ENCODE results near the gene LCN1. TPM values are rescaled to one million over a fixed set of nuclear protein-coding genes. Genes with fewer than 3 reads are reported as not detected.

LCN1 gene
- total and polyA plus RNA-seq, 2 of the 8 experiments (the other 6 are each of a cell fraction or from before 2014, with no cell fraction given), result not detected

DNA sequence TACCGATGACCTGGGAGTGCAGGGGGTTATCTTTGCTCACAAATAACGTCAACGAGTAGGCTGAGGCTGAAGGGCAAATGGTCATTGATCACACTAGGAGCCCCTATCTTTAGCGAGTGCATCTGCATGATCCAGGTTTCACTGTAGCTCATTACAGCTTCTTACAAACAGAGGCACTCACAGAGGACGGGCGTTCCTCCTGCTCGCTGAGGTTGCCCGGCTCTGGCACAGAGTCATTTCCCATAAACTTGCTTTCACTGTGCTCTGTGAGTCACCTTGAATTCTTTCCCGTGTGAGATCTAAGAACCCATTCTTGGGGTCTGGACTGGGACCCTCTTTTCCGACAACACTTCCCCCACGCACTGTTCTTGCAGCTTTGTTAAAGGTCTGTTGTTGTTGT is 38.4 kb downstream of the LCN1 start:
- H3K9ac ChIP-seq (replicated peaks in 1 of 4; ENCODE audit: extremely low read depth in 1 of 4, low read depth in 3 of 4, low read length in 3 of 4), result no peak overlapping the region
- H3K27ac ChIP-seq (ENCODE audit: low read depth, low read length), result no peak overlapping the region
- H4K20me1 ChIP-seq (replicated peaks in 1 of 2; ENCODE audit: control insufficient read depth in 1 of 2, insufficient read depth in 2 of 2, low read length in 2 of 2), result no peaks in the 10 kb centered on the region
- H2BK20ac ChIP-seq (ENCODE audit: low read length), result no peak overlapping the region
- WGBS, 2 experiments (ENCODE audit: extremely low coverage in 1 of 2, insufficient coverage in 1 of 2, insufficient read length in 1 of 2, insufficient replicate concordance in 2 of 2, low coverage in 1 of 2, low lambda C conversion rate in 2 of 2, missing lambda C conversion rate in 1 of 2), result 87% methylated on average over 11 of the region's 11 CpGs; no CpG with 5 or more reads in 1 of the 2 experiments
- ChIA-PET POLR2A (ENCODE audit: partially characterized antibody) (no interaction called here), CTCF (ENCODE audit: partially characterized antibody) (interaction anchor here (1.5 kb wide), 1 partner anchor 55 kb away, joined by 3 read pairs; no protein-coding TSS in a partner anchor)
- H4K91ac ChIP-seq (replicated peaks; ENCODE audit: insufficient read length, low read length), result no peak overlapping the region
- H4K8ac ChIP-seq (ENCODE audit: extremely low read depth, insufficient read depth, low read length), result no peak overlapping the region
- DNase-seq (ENCODE audit: low read depth in 1 of 2, low spot score in 2 of 2), result no peak
- H3K18ac ChIP-seq (ENCODE audit: extremely low read depth, low read length), result no peak overlapping the region
- no peak overlapping the region for H3K14ac ChIP-seq (ENCODE audit: insufficient read length)
- H2AFZ ChIP-seq (ENCODE audit: low read length), result no peak overlapping the region
- H3K79me1 ChIP-seq (ENCODE audit: low read depth, low read length), result no peaks in the 10 kb centered on the region
- H3K56ac ChIP-seq (replicated peaks; ENCODE audit: insufficient read length, low read depth, low read length), result no peak overlapping the region
- no peak overlapping the region for H2BK15ac ChIP-seq (ENCODE audit: low read length)
- TF ChIP-seq POLR2A (IDR thresholded peaks at IDR 0.05; ENCODE audit: control extremely low read depth in 1 of 2, low read depth in 2 of 2, low read length in 2 of 2) (no peak), SIRT6 (IDR thresholded peaks at IDR 0.05; ENCODE audit: low read length) (no peak)
- no peak overlapping the region for H2BK5ac ChIP-seq (ENCODE audit: low read depth, low read length)
- H3K23ac ChIP-seq (ENCODE audit: insufficient read length), result no peak overlapping the region
- H3K36me3 ChIP-seq (ENCODE audit: control insufficient read depth in 2 of 4, insufficient read depth in 4 of 4, low read length in 3 of 4), result no peaks in the 10 kb centered on the region
- H3K4ac ChIP-seq (replicated peaks; ENCODE audit: insufficient read length, low read depth, low read length), result no peak overlapping the region
- no peaks in the 10 kb centered on the region; the same call in 1 of the 2 replicates for H3K23me2 ChIP-seq (ENCODE audit: low read depth, low read length)
- H3K27me3 ChIP-seq (replicated peaks in 1 of 4; ENCODE audit: control insufficient read depth in 3 of 4, extremely low read depth in 1 of 4, insufficient read depth in 3 of 4, low read length in 3 of 4), result no peaks in the 10 kb centered on the region; a peak in 1 of 7 replicates
- 0 out of 2 replicates have a peak overlapping the region, but pooled peaks have one; percentile 7 for H2BK12ac ChIP-seq (ENCODE audit: low read depth, low read length)
- no peak overlapping the region for H3K4me2 ChIP-seq (ENCODE audit: insufficient read depth in 1 of 2, low read depth in 2 of 2, low read length in 2 of 2)
- no peak overlapping the region for H2AK5ac ChIP-seq (ENCODE audit: low read depth, low read length)
- H2BK120ac ChIP-seq (replicated peaks; ENCODE audit: low read depth, low read length), result no peak overlapping the region
- no peak overlapping the region for H4K5ac ChIP-seq (ENCODE audit: insufficient read length, low read depth, low read length)
- H3K79me2 ChIP-seq (ENCODE audit: control insufficient read depth in 1 of 2, insufficient read depth in 2 of 2, low read length in 2 of 2), result no peaks in the 10 kb centered on the region
- H3K9me3 ChIP-seq (ENCODE audit: insufficient read depth in 2 of 2, low read depth in 1 of 2, low read length in 1 of 2), result no peaks in the 10 kb centered on the region
- H3K4me1 ChIP-seq (replicated peaks in 1 of 4; ENCODE audit: control insufficient read depth in 3 of 4, insufficient read depth in 4 of 4, low read length in 3 of 4), result peaks cover 0 to 3% (median 0%) of the 10 kb centered on the region in 4 experiments; a peak in 2 of 7 replicates
- no peak overlapping the region for H3K4me3 ChIP-seq (ENCODE audit: extremely low read depth in 1 of 4, insufficient read depth in 2 of 4, low read depth in 3 of 4, low read length in 4 of 4)
- FAIRE-seq, result no peak

All from H1 (cell line).